H1 (cell line): ENCODE measurements around the gene WFDC12. TPM values are rescaled to one million over a fixed set of nuclear protein-coding genes. Genes with fewer than 3 reads are reported as not detected.

Experiments
- CTCF ChIA-PET: fragments of 300-600 bp; sonication (Branson Sonifier 250); formaldehyde crosslinking; loops from one replicate; lab custom pipeline; 2021; ENCODE audit not compliant: partially characterized antibody; lab: Charles Lee
- POLR2A ChIA-PET: fragments of 300-600 bp; sonication (Branson Sonifier 250); formaldehyde crosslinking; loops from one replicate; lab custom pipeline; 2021; ENCODE audit warnings: inconsistent platforms; ENCODE audit not compliant: partially characterized antibody; lab: Charles Lee
- DNase-seq, 2 experiments: peaks; one replicate each; pipeline versions ENCODE4 v3.0.0 to v3.0.0-alpha.2; 2010 to 2022; ENCODE audit warnings: low spot score in 2 of 2, low read depth in 1 of 2, mixed read lengths in 1 of 2
- FAIRE-seq: peaks from 2 replicates; lab custom pipeline; 2011; peaks lifted over from hg19 to GRCh38; lab: Jason Lieb, UNC
- H2AFZ ChIP-seq: 2 replicates; pipeline ENCODE4 v1.8.1; 2012; ENCODE audit warnings: low read length, inconsistent platforms
- H2AK5ac ChIP-seq: 2 replicates; pipeline ENCODE4 v1.6.1; 2013; ENCODE audit warnings: low read depth, low read length
- H2BK120ac ChIP-seq: replicated peaks from 2 replicates; pipeline ENCODE3; 2013; ENCODE audit warnings: low read depth, low read length, inconsistent platforms
- H2BK12ac ChIP-seq: 2 replicates; pipeline ENCODE4 v1.6.1; 2013; ENCODE audit warnings: low read depth, low read length
- H2BK15ac ChIP-seq: 2 replicates; pipeline ENCODE4 v1.6.1; 2013; ENCODE audit warnings: low read length
- H2BK20ac ChIP-seq: 2 replicates; pipeline ENCODE4 v1.6.1; 2013; ENCODE audit warnings: low read length
- H2BK5ac ChIP-seq: 2 replicates; pipeline ENCODE4 v1.6.1; 2013; ENCODE audit warnings: low read depth, low read length
- H3K14ac ChIP-seq: 2 replicates; pipeline ENCODE4 v1.6.1; 2013; ENCODE audit warnings: inconsistent platforms; ENCODE audit not compliant: insufficient read length
- H3K18ac ChIP-seq: 2 replicates; pipeline ENCODE4 v1.6.1; 2013; ENCODE audit warnings: low read length; ENCODE audit errors: extremely low read depth
- H3K23ac ChIP-seq: 2 replicates; pipeline ENCODE4 v1.6.1; 2013; ENCODE audit warnings: inconsistent platforms; ENCODE audit not compliant: insufficient read length
- H3K23me2 ChIP-seq: 2 replicates; pipeline ENCODE4 v1.6.1; 2013; ENCODE audit warnings: low read depth, low read length
- H3K27ac ChIP-seq: 2 replicates; pipeline ENCODE4 v1.6.1; 2011; ENCODE audit warnings: low read depth, low read length, inconsistent platforms
- H3K27me3 ChIP-seq, 4 experiments: replicated peaks in 1 of 4; 1 replicate in 1 of 4; 2 replicates in 3 of 4; pipeline versions ENCODE4 v1.6.1 to v1.8.1; 2011 to 2013; ENCODE audit warnings: low read length in 3 of 4, mild to moderate bottlenecking in 3 of 4, inconsistent platforms in 2 of 4, mixed read lengths in 2 of 4, moderate library complexity in 1 of 4; ENCODE audit not compliant: control insufficient read depth in 3 of 4, insufficient read depth in 3 of 4; ENCODE audit errors: extremely low read depth in 1 of 4
- H3K36me3 ChIP-seq, 4 experiments: 2 replicates each; pipeline versions ENCODE4 v1.6.1 to v1.8.1; 2011 to 2013; ENCODE audit warnings: mild to moderate bottlenecking in 4 of 4, low read length in 3 of 4, moderate library complexity in 2 of 4, control low read depth in 1 of 4, inconsistent platforms in 1 of 4; ENCODE audit not compliant: insufficient read depth in 4 of 4, control insufficient read depth in 2 of 4
- H3K4ac ChIP-seq: replicated peaks from 2 replicates; pipeline ENCODE3; 2013; ENCODE audit warnings: low read length, low read depth, mixed read lengths, inconsistent platforms; ENCODE audit not compliant: insufficient read length
- H3K4me1 ChIP-seq, 4 experiments: replicated peaks in 1 of 4; 1 replicate in 1 of 4; 2 replicates in 3 of 4; pipeline versions ENCODE4 v1.6.1 to v1.8.1; 2011 to 2013; ENCODE audit warnings: low read length in 3 of 4, inconsistent platforms in 2 of 4, mixed read lengths in 1 of 4; ENCODE audit not compliant: insufficient read depth in 4 of 4, control insufficient read depth in 3 of 4
- H3K4me2 ChIP-seq, 2 experiments: 2 replicates each; pipeline versions ENCODE4 v1.6.1 to v1.8.1; 2011 to 2013; ENCODE audit warnings: low read depth in 2 of 2, low read length in 2 of 2, control low read depth in 1 of 2, inconsistent platforms in 1 of 2, mild to moderate bottlenecking in 1 of 2; ENCODE audit not compliant: insufficient read depth in 1 of 2
- H3K4me3 ChIP-seq, 4 experiments: fragments of 200-600, 300-600 bp in 1 of 4; sonication (generic), shearing (Covaris generic), sonication (Bioruptor Twin) in 1 of 4; 2 replicates each; pipeline versions ENCODE4 v1.5.1 to v1.8.1; 2011 to 2016; ENCODE audit warnings: low read length in 4 of 4, low read depth in 3 of 4, control low read depth in 2 of 4, inconsistent platforms in 2 of 4, mild to moderate bottlenecking in 2 of 4, mixed read lengths in 1 of 4, moderate library complexity in 1 of 4; ENCODE audit not compliant: insufficient read depth in 2 of 4; ENCODE audit errors: extremely low read depth in 1 of 4
- H3K56ac ChIP-seq: replicated peaks from 2 replicates; pipeline ENCODE3; 2013; ENCODE audit warnings: low read depth, mild to moderate bottlenecking, mixed read lengths, low read length, inconsistent platforms; ENCODE audit not compliant: insufficient read length
- H3K79me1 ChIP-seq: 2 replicates; pipeline ENCODE4 v1.6.1; 2013; ENCODE audit warnings: low read depth, low read length, control low read depth
- H3K79me2 ChIP-seq, 2 experiments: 2 replicates each; pipeline versions ENCODE4 v1.6.1 to v1.8.1; 2012 to 2013; ENCODE audit warnings: low read length in 2 of 2, mild to moderate bottlenecking in 2 of 2, inconsistent platforms in 1 of 2; ENCODE audit not compliant: insufficient read depth in 2 of 2, control insufficient read depth in 1 of 2
- H3K9ac ChIP-seq, 4 experiments: replicated peaks in 1 of 4; 1 replicate in 1 of 4; 2 replicates in 3 of 4; pipeline versions ENCODE4 v1.6.1 to v1.8.1; 2011 to 2013; ENCODE audit warnings: low read depth in 3 of 4, low read length in 3 of 4, control low read depth in 2 of 4, mild to moderate bottlenecking in 2 of 4, moderate library complexity in 2 of 4, inconsistent platforms in 1 of 4; ENCODE audit errors: extremely low read depth in 1 of 4
- H3K9me3 ChIP-seq, 2 experiments: 2 replicates each; pipeline versions ENCODE4 v1.6.1 to v1.8.1; 2012 to 2013; ENCODE audit warnings: mild to moderate bottlenecking in 2 of 2, moderate library complexity in 2 of 2, control low read depth in 1 of 2, inconsistent platforms in 1 of 2, low read depth in 1 of 2, low read length in 1 of 2, mixed read lengths in 1 of 2; ENCODE audit not compliant: insufficient read depth in 2 of 2
- H4K20me1 ChIP-seq, 2 experiments: replicated peaks in 1 of 2; 2 replicates each; pipeline versions ENCODE3 to v1.8.1; 2011 to 2013; ENCODE audit warnings: inconsistent platforms in 2 of 2, low read length in 2 of 2, mild to moderate bottlenecking in 1 of 2; ENCODE audit not compliant: insufficient read depth in 2 of 2, control insufficient read depth in 1 of 2
- H4K5ac ChIP-seq: 2 replicates; pipeline ENCODE4 v1.6.1; 2013; ENCODE audit warnings: low read length, low read depth, mixed read lengths, inconsistent platforms; ENCODE audit not compliant: insufficient read length
- H4K8ac ChIP-seq: 2 replicates; pipeline ENCODE4 v1.8.0; 2013; ENCODE audit warnings: mild to moderate bottlenecking, moderate library complexity, low read length, inconsistent platforms; ENCODE audit not compliant: insufficient read depth; ENCODE audit errors: extremely low read depth
- H4K91ac ChIP-seq: replicated peaks from 2 replicates; pipeline ENCODE3; 2013; ENCODE audit warnings: low read length, mixed read lengths, inconsistent platforms; ENCODE audit not compliant: insufficient read length
- ASH2L ChIP-seq: fragments of 200-600, 300-600 bp; sonication (generic); IDR thresholded peaks from one replicate; pipeline ENCODE4 v1.7.1; 2017; ENCODE audit warnings: low read length
- CTBP2 ChIP-seq: IDR thresholded peaks from 2 replicates; pipeline ENCODE4 v1.7.0; 2011; ENCODE audit warnings: borderline replicate concordance, mild to moderate bottlenecking, moderate library complexity, mixed read lengths, low read length; ENCODE audit not compliant: insufficient read depth, insufficient read length
- EP300 ChIP-seq, 2 experiments: IDR thresholded peaks; 1 replicate in 1 of 2; 2 replicates in 1 of 2; pipeline ENCODE4 v1.6.1; 2011 to 2012; ENCODE audit warnings: low read depth in 2 of 2, low read length in 2 of 2, mild to moderate bottlenecking in 2 of 2, borderline replicate concordance in 1 of 2, inconsistent platforms in 1 of 2, moderate library complexity in 1 of 2
- NRF1 ChIP-seq: IDR thresholded peaks from 2 replicates; pipeline ENCODE4 v1.6.1; 2011; ENCODE audit warnings: mild to moderate bottlenecking, low read depth, low read length, improper control_type of control experiment
- POU5F1 ChIP-seq: IDR thresholded peaks from 2 replicates; pipeline ENCODE4 v1.6.1; 2011; ENCODE audit warnings: low read depth, mild to moderate bottlenecking, low read length, moderate library complexity
- RAD21 ChIP-seq, 2 experiments: IDR thresholded peaks in 1 of 2; conservative IDR thresholded peaks in 1 of 2; 2 replicates each; pipeline ENCODE4 v1.6.1; 2011; ENCODE audit warnings: low read depth in 2 of 2, low read length in 2 of 2, improper control_type of control experiment in 1 of 2, inconsistent platforms in 1 of 2, mild to moderate bottlenecking in 1 of 2, moderate library complexity in 1 of 2
- RFX5 ChIP-seq: IDR thresholded peaks from 2 replicates; pipeline ENCODE4 v1.6.1; 2011; ENCODE audit warnings: low read depth, low read length, improper control_type of control experiment, borderline replicate concordance
- RNF2 ChIP-seq: fragments of 200-900, 300-1000 bp; sonication (generic); IDR thresholded peaks from 2 replicates; pipeline ENCODE4 v1.7.1; 2016; ENCODE audit warnings: borderline replicate concordance, low read depth, mild to moderate bottlenecking, antibody characterized with exemption, low read length; ENCODE audit not compliant: poor library complexity, severe bottlenecking; ENCODE audit errors: missing control alignments
- SRF ChIP-seq: IDR thresholded peaks from 2 replicates; pipeline ENCODE4 v1.6.1; 2011; ENCODE audit warnings: mild to moderate bottlenecking, low read depth, low read length, moderate library complexity
- USF2 ChIP-seq: IDR thresholded peaks from 2 replicates; pipeline ENCODE4 v1.6.1; 2011; ENCODE audit warnings: low read length, improper control_type of control experiment
- WGBS, 2 experiments: shearing (Covaris generic) in 1 of 2; methylation state at CpG; one replicate each; pipeline versions ENCODE4 v1.1.6 to v1.1.7; 2013 to 2015; ENCODE audit warnings: low lambda C conversion rate in 2 of 2, mixed read lengths in 2 of 2, inconsistent platforms in 1 of 2, low coverage in 1 of 2, missing lambda C conversion rate in 1 of 2; ENCODE audit not compliant: insufficient replicate concordance in 2 of 2, insufficient coverage in 1 of 2, insufficient read length in 1 of 2; ENCODE audit errors: extremely low coverage in 1 of 2, missing lambda C conversion rate in 1 of 2; 5-methylcytosine and 5-hydroxymethylcytosine counted together
- polyA plus RNA-seq, 7 experiments: library from polyadenylated mRNA; depleted of rRNA in 3 of 7; stranded (reverse) in 5 of 7; unstranded in 2 of 7; fragments of >200 nt in 5 of 7; fragments of 200-250 nt in 2 of 7; gene quantifications; 1 replicate in 5 of 7; 2 replicates in 1 of 7; 4 replicates in 1 of 7; pipeline versions ENCODE4 v1.2.1 to v1.2.3, GENCODE V29; 2011 to 2013; ENCODE audit warnings: missing spikeins in 2 of 7, mixed read lengths in 2 of 7
- total RNA-seq: library from RNA; stranded (reverse); fragmentation: NEBNext Ultra II Directional; extraction: Animal tissue kit (Norgen Biotek cat#: 25700); gene quantifications from 2 replicates; pipeline ENCODE4 v1.2.1, GENCODE V29; 2021

WFDC12 gene
- total and polyA plus RNA-seq, 2 of the 8 experiments (the other 6 are each of a cell fraction or from before 2014, with no cell fraction given) = not detected

- Histone ChIP-seq H3K9ac (no peak overlapping the region), H3K36me3 (no peaks in the 10 kb centered on the region), H3K4me2 (no peak overlapping the region), H3K4me3 (no peak overlapping the region), H3K79me1 (no peaks in the 10 kb centered on the region), H3K79me2 (no peaks in the 10 kb centered on the region), H3K4ac (no peak overlapping the region), H3K27ac (no peak overlapping the region), H4K20me1 (no peaks in the 10 kb centered on the region), H4K5ac (no peak overlapping the region), H3K18ac (no peak overlapping the region), H3K56ac (no peak overlapping the region), H3K4me1 (no peaks in the 10 kb centered on the region), H3K9me3 (no peaks in the 10 kb centered on the region), H2BK5ac (no peak overlapping the region), H3K14ac (no peak overlapping the region), H3K23me2 (no peaks in the 10 kb centered on the region), H2BK12ac (no peak overlapping the region), H2BK15ac (no peak overlapping the region), H4K91ac (no peak overlapping the region), H2BK20ac (no peak overlapping the region), H2AFZ (no peak overlapping the region), H3K27me3 (no peaks in the 10 kb centered on the region), H2BK120ac (no peak overlapping the region), H2AK5ac (no peak overlapping the region), H3K23ac (no peak overlapping the region), H4K8ac (no peak overlapping the region)
- CTCF ChIA-PET = interaction anchor here (1.8 to 2.5 kb wide), 2 partner anchors 10 to 14 kb away, joined by 5 to 17 read pairs; no protein-coding TSS in a partner anchor
- FAIRE-seq = no peak
- POLR2A ChIA-PET = no interaction called here
- DNase-seq = no peak
- WGBS, 2 experiments = 88% methylated on average over 2 of the region's 2 CpGs; no CpG with 5 or more reads in 1 of the 2 experiments
- no peak for TF ChIP-seq POU5F1
- TF ChIP-seq NRF1 = no peak
- TF ChIP-seq CTBP2 = no peak
- TF ChIP-seq USF2 = no peak
- no peak for TF ChIP-seq EP300 (IDR thresholded peaks at IDR 0.05; ENCODE audit: borderline replicate concordance in 1 of 2, low read depth in 2 of 2, low read length in 2 of 2)
- no peak for TF ChIP-seq SRF
- TF ChIP-seq ASH2L = no peak
- no peak for TF ChIP-seq RFX5
- no peak for TF ChIP-seq RNF2
- no peak for TF ChIP-seq RAD21 (IDR thresholded peaks at IDR 0.05 in 1 of 2, conservative IDR thresholded peaks at IDR 0.05 in 1 of 2; ENCODE audit: low read depth in 2 of 2, low read length in 2 of 2)
Observed at GRCh38 chr20:45152405-45152804, 28.1 kb upstream of the WFDC12 start.
